GM19035 (cell line): ENCODE results near the gene BBX.
A peak's percentile ranks its signal among the peaks of the same experiment; 100 is the strongest.
"Not testable (repeated sequence)": the region's sequence is repeated elsewhere in the genome, so short reads cannot be mapped to it uniquely, and the experiment has no call there.

ENCODE experiments used
- ATAC-seq: cut with Tn5 transposase; IDR thresholded peaks from one replicate; pipeline ENCODE4 v1.9.1; 2021; ENCODE audit not compliant: unreplicated experiment

Gene BBX

GRCh38 chr3:107540857-107541256 is 18.1 kb downstream of the BBX start:
- ATAC-seq, result no peak

GRCh38 chr3:107542665-107543064 is 19.9 kb downstream of the BBX start:
- ATAC-seq, result no peak

- no peak for ATAC-seq
Measured at GRCh38 chr3:107543666-107544065, 20.9 kb downstream of the BBX start.

GRCh38 chr3:107545680-107546120 is 22.9 kb downstream of the BBX start:
- no peak for ATAC-seq

- no peak for ATAC-seq
Measured at GRCh38 chr3:107548601-107549000, 25.8 kb downstream of the BBX start.

DNA sequence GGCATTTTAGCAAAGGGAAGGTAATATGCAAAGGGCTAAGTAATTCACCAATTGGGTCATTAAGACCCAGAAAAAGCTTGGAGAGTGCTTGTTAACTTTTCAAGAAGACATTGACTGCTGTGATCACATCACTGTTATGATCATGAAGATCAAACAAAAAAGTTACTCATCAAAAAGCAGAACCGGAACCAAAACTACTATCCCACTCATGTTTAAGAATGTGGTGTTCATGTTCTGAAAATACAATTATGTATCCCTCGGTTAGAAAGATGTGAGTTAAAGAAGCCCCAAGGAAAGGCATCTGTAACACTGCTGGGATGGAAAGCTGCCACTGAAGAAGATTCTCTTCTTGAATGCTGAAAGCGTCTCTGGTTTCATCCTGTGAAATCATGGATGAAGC is 32.6 kb downstream of the BBX start:
- no peak for ATAC-seq

GRCh38 chr3:107557743-107558142 is 35.0 kb downstream of the BBX start:
- ATAC-seq, result no peak

- no peak for ATAC-seq
Measured at GRCh38 chr3:107560166-107560565, 37.4 kb downstream of the BBX start.

GRCh38 chr3:107561980-107562379 is 39.2 kb downstream of the BBX start:
- ATAC-seq, result no peak

DNA sequence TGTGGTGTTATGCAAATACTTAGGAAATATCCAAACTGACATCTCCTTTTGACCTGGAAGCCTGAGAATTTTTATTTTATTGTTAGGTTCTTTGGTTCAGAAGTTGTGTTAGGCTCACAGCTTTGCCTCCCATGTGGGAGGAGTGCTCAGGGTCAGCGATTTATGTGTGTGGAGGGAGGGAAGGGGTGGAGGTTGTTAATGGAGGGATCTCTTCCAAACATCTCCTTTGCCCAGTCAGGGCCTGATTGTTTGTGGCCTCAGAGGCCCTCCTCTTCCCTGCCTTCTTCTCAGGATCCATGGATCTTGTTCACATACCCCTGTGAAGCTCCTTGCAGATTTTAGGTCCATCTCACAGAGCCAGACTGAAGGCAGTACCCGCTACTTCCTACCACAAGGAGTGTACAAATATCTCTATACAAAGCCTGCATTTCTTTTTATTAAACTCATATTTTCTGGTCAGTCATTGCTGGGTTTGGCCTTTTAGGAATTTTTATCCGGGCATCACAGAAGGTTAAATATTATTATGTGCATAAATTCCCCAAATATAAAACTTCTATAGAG is 40.3 kb downstream of the BBX start:
- ATAC-seq, result no peak

DNA sequence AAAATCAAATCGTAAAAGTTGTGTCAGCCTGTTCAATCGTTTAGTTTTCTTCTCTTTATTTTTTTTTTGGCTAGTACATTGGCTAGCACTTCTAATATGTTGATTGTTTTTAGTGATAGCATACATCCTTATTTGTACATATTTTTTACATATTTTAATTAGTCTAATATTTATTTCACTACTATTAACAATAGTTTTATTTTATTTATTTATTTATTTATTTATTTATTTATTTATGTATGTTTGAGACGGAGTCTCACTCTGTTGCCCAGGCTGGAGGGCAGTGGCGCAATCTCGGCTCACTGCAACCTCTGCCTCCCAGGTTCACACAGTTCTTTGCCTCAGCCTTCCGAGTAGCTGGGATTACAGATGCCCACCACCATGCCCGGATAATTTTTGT is 42.5 kb downstream of the BBX start:
- not testable (repeated sequence) for ATAC-seq

- ATAC-seq, result not testable (repeated sequence)
Measured at GRCh38 chr3:107571089-107571488, 48.3 kb downstream of the BBX start.

DNA sequence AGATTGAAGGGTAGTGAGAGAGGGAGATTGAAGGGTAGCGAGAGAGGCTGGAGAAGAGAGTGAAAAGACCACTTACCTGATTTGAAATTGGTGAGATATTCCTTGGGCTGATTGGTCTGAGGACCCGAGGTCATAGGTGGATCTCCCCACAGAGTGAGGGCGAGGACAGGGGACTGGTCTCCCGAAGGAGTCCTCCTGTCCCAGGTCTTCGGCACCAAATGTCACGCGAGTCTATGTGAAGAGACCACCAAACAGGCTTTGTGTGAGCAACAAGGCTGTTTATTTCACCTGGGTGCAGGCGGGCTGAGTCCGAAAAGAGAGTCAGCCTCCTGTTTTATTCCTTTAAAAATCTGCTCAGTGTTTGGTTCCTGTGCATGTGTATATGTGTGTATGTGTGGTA is 48.7 kb downstream of the BBX start:
- ATAC-seq, result not testable (repeated sequence)

- peak; percentile 78 for ATAC-seq
Measured at GRCh38 chr3:107574650-107575049, 51.9 kb downstream of the BBX start.

GRCh38 chr3:107578091-107578490 is 55.3 kb downstream of the BBX start:
- ATAC-seq, result no peak

- no peak for ATAC-seq
Measured at GRCh38 chr3:107578523-107578922, 55.8 kb downstream of the BBX start.

DNA sequence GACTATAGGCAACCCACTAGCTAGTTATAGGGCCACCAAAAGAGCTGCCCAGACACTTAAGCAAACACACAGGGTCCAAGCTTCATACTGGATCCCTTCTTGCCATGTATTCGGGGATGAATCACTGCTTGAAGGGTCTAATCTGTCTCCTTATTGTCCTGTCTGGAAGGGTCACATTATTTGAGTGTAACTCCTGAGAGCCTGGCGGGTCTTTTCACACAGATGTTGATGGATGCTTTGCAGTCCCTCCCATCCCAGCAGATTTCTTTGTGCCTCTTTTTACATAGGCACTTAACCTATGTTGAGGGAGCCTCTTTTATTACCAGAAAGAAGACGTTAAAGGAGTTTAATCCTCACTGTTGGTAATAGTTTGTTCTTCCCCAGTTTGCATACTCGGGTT is 56.6 kb downstream of the BBX start:
- no peak for ATAC-seq

DNA sequence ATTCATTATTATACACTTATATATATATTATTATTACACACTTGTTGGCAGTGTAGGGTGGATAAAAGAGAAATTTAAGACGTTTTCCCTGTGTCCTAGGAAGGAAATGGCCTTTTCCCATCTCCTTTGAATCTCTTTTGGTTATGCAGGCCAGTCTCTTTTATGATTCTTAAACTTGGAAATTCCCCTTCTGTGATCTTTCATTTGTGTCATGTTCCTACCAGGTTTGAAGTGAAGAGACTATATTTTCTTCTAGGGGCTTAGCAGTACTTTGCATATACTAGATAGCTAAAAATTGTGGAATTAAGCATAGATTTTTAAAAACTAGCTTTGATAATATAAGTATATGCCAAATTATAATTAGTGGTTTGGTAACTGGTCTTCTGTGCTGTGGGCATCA is 58.5 kb downstream of the BBX start:
- no peak for ATAC-seq

DNA sequence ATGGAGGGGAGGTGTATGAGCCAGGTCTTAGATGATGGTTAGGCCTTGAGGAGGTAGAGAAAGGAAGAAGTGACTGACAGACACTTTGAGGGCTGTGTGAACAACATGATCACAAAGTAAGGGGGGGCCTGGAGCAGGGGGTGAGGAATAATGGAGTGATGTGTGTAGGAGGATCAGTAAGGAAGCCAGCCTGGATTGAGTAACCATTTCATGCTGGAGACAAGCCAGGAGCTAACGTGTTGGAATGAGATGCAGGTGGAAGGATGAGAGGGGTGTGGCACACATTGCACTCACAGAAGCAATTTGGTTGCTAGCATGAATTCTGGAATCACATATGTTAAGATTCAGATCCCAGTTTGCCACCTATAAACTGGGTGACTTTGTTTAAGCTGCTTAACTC is 65.5 kb downstream of the BBX start:
- ATAC-seq, result no peak

GRCh38 chr3:107589454-107589853 is 66.7 kb downstream of the BBX start:
- no peak for ATAC-seq

DNA sequence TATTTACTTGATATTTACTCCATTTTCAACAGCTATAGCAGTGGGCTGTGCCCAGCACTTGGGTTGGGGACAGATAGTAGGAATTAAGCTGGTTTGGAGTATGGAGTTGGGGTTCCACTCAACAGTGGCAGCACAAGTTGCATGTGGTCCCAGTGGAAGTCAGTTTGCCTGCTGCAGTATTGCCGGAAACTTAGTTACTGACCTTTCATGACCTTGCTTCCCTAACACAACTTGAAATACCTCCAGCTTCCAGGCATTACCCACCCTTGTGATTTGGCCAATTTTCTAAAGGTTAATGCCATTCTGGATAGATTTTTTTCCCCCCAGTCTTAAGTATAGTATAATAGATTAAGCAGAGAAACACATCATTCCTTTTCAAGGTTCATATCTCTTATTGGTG is 68.0 kb downstream of the BBX start:
- ATAC-seq, result no peak

GRCh38 chr3:107592073-107592472 is 69.3 kb downstream of the BBX start:
- ATAC-seq, result no peak

- ATAC-seq, result no peak
Measured at GRCh38 chr3:107594870-107595269, 72.1 kb downstream of the BBX start.

- no peak for ATAC-seq
Measured at GRCh38 chr3:107596639-107597038, 73.9 kb downstream of the BBX start.
